Activated naive CD8-positive, alpha-beta T cell treated with anti-CD3 and anti-CD28 coated beads, Interleukin-2, amount 10 ng/mL, durations not matched to agents 7 days and 5 days (primary cell): ENCODE measurements around the gene LUC7L2. TPM values are rescaled to one million over a fixed set of nuclear protein-coding genes. Genes with fewer than 3 reads are reported as not detected.
"Not testable (repeated sequence)": the region's sequence is repeated elsewhere in the genome, so short reads cannot be mapped to it uniquely, and the experiment has no call there.

Experiments used
- ATAC-seq: fragments of 150-1000 bp; cut with Tn5 transposase; one replicate; pipeline ENCODE4 v1.10.0; 2021; ENCODE audit warnings: low read depth, moderate library complexity
- POLR2A ChIA-PET: fragments of 350-600 bp; sonication (Branson Sonifier 250); formaldehyde crosslinking; loops from one replicate; lab custom pipeline; 2021; ENCODE audit warnings: antibody characterized with exemption; lab: Charles Lee
- DNase-seq: peaks from one replicate; pipeline ENCODE4 v3.0.0; 2021
- H3K27ac Mint-ChIP-seq: one replicate; pipeline ENCODE4 v1.8.0; 2022; ENCODE audit warnings: mild to moderate bottlenecking, mixed read lengths
- H3K27me3 Mint-ChIP-seq: one replicate; pipeline ENCODE4 v1.8.0; 2022; ENCODE audit warnings: mild to moderate bottlenecking, moderate library complexity, mixed read lengths
- H3K36me3 Mint-ChIP-seq: one replicate; pipeline ENCODE4 v1.8.0; 2021; ENCODE audit warnings: mild to moderate bottlenecking, mixed read lengths
- H3K4me1 Mint-ChIP-seq: one replicate; pipeline ENCODE4 v1.8.0; 2021; ENCODE audit warnings: mixed read lengths
- H3K4me3 Mint-ChIP-seq: one replicate; pipeline ENCODE4 v1.8.0; 2022; ENCODE audit warnings: mild to moderate bottlenecking, moderate library complexity, mixed read lengths
- H3K9me3 Mint-ChIP-seq: one replicate; pipeline ENCODE4 v1.8.0; 2021; ENCODE audit warnings: mixed read lengths
- total RNA-seq, 2 experiments: library from RNA; stranded (reverse); gene quantifications; one replicate each; pipeline ENCODE4 v1.2.3, GENCODE V29; 2021

LUC7L2 gene
- total RNA-seq, 2 experiments from 2014 or later, result 138 TPM

- Mint-ChIP-seq H3K9me3 (no peaks in the 10 kb centered on the region), H3K4me1 (peaks cover 9% of the 10 kb centered on the region), H3K4me3 (no peak overlapping the region), H3K27ac (no peak overlapping the region), H3K36me3 (peaks cover 32% of the 10 kb centered on the region), H3K27me3 (no peaks in the 10 kb centered on the region)
- ATAC-seq, result no peak
- POLR2A ChIA-PET, result no interaction called here
- no peak for DNase-seq
These were observed 27.9 kb downstream of the LUC7L2 start for GRCh38 chr7:139387594-139387993.

DNA sequence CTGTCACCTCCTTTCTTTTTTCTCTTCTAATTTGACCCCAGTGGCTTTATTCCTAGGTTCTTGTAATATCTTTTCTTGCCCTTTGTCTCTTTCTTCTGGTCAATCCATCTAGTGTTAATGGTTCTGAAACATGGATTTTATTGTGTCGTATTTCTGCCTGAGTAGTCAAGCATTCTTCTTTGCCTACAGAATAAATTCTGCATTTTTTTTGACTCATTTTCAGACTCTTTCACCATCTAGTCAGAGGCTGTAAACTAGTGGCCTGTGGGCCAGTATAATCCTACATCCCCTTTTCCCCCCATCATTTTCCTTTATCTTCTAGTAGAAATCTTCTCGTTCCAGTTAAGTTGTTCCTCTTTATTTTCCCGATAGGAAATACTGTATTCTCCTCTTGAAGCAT, 29.4 kb downstream of the LUC7L2 start:
- Mint-ChIP-seq H3K27me3 (no peaks in the 10 kb centered on the region), H3K4me1 (peaks cover 15% of the 10 kb centered on the region), H3K27ac (peak overlapping the region; percentile 50), H3K4me3 (no peak overlapping the region), H3K9me3 (no peaks in the 10 kb centered on the region), H3K36me3 (peaks cover 32% of the 10 kb centered on the region)
- POLR2A ChIA-PET, result no interaction called here
- no peak for ATAC-seq
- no peak for DNase-seq

GRCh38 chr7:139389774-139390173, 30.1 kb downstream of the LUC7L2 start:
- POLR2A ChIA-PET, result no interaction called here
- Mint-ChIP-seq H3K4me3 (no peak overlapping the region), H3K4me1 (peaks cover 22% of the 10 kb centered on the region), H3K9me3 (no peaks in the 10 kb centered on the region), H3K27ac (no peak overlapping the region), H3K27me3 (no peaks in the 10 kb centered on the region), H3K36me3 (peaks cover 32% of the 10 kb centered on the region)
- ATAC-seq (no peak), DNase-seq (no peak)

- Mint-ChIP-seq H3K36me3 (peaks cover 38% of the 10 kb centered on the region), H3K4me1 (peaks cover 31% of the 10 kb centered on the region), H3K4me3 (no peak overlapping the region), H3K9me3 (no peaks in the 10 kb centered on the region), H3K27ac (peak overlapping the region; percentile 71), H3K27me3 (no peaks in the 10 kb centered on the region)
- ATAC-seq, result peak; percentile 19
- DNase-seq, result no peak
- POLR2A ChIA-PET, result interaction anchor here (0.8 to 1.3 kb wide), 3 partner anchors 32 to 34 kb away, joined by 3 to 4 read pairs (median 3); partner anchors contain the start of gene LUC7L2
These were observed 34.0 kb downstream of the LUC7L2 start for GRCh38 chr7:139393621-139394211.

- DNase-seq (no peak), ATAC-seq (peak; percentile 81)
- H3K9me3 Mint-ChIP-seq, result no peaks in the 10 kb centered on the region
- H3K27ac Mint-ChIP-seq, result peak overlapping the region; percentile 79
- H3K27me3 Mint-ChIP-seq, result no peaks in the 10 kb centered on the region
- peak overlapping the region; percentile 60 for H3K4me3 Mint-ChIP-seq
- peaks cover 26% of the 10 kb centered on the region for H3K4me1 Mint-ChIP-seq
- POLR2A ChIA-PET, result interaction anchor here (0.8 to 1.5 kb wide), 4 partner anchors 16 to 35 kb away, joined by 3 to 4 read pairs (median 3); partner anchors contain the start of gene LUC7L2
- peaks cover 35% of the 10 kb centered on the region for H3K36me3 Mint-ChIP-seq
These were observed 34.8 kb downstream of the LUC7L2 start for GRCh38 chr7:139394540-139394939.

DNA sequence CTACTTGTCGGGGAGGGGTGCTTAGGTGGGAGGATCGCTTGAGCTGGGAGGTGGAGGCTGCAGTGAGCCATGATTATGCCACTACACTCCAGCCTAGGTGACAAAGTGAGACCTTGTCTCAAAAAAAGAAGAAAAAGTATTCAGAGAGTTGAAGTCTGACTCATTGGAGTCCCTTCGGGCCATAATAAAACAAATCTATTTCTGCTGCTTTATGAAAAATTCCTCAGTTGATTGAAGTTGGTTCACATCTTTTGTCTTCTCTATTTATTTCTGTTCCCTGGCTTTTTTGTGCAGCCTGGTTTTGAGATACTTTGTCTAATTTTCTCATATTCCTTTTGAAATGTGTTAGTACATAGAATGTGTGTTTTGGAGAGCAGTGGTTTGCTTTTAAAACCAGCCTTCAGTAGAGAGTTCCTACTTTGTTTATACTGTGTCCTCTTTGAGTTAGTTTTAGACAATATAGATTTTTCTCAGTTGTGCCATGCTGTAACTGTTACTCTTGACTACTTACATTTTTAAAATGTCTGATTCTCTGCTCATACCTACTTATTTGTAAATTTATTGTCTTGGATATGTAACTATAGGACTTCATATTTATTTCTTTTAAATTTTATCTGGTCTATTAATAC, 36.7 kb downstream of the LUC7L2 start:
- POLR2A ChIA-PET, result no interaction called here
- no peak for DNase-seq
- Mint-ChIP-seq H3K9me3 (no peaks in the 10 kb centered on the region), H3K4me1 (peaks cover 23% of the 10 kb centered on the region), H3K27ac (peak overlapping the region; percentile 25), H3K36me3 (peaks cover 28% of the 10 kb centered on the region), H3K27me3 (no peaks in the 10 kb centered on the region), H3K4me3 (no peak overlapping the region)
- ATAC-seq, result no peak

GRCh38 chr7:139397192-139397591, 37.5 kb downstream of the LUC7L2 start:
- POLR2A ChIA-PET, result no interaction called here
- Mint-ChIP-seq H3K36me3 (peaks cover 34% of the 10 kb centered on the region), H3K27me3 (no peaks in the 10 kb centered on the region), H3K4me1 (peaks cover 23% of the 10 kb centered on the region), H3K27ac (no peak overlapping the region), H3K9me3 (no peaks in the 10 kb centered on the region), H3K4me3 (no peak overlapping the region)
- ATAC-seq, result no peak
- DNase-seq, result no peak

DNA sequence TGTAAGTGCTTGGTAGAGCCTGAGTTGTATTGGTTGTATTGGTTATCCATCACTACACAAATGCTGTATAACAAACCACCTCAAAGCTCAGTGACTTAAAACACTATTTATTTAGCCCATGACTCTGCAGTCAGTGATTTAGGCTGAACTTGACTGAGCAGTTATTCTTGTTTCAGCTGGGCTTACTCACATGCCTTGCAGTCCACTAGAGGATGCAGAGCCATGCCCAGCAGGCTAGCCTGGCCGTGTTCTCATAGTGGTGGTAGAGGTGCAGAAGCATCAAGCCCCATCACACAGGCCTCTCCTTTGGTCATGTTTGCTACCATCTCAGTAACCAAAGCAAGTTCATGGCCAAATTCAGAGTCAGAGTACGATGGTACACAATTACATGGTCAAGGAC, 43.9 kb downstream of the LUC7L2 start:
- POLR2A ChIA-PET, result interaction anchor here (1.2 kb wide), 1 partner anchor 10 kb away, joined by 3 read pairs; no protein-coding TSS in a partner anchor
- no peak overlapping the region for H3K4me3 Mint-ChIP-seq
- ATAC-seq (no peak), DNase-seq (no peak)
- no peaks in the 10 kb centered on the region for H3K9me3 Mint-ChIP-seq
- H3K27me3 Mint-ChIP-seq, result no peaks in the 10 kb centered on the region
- no peak overlapping the region for H3K27ac Mint-ChIP-seq
- H3K36me3 Mint-ChIP-seq, result peaks cover 34% of the 10 kb centered on the region
- H3K4me1 Mint-ChIP-seq, result peaks cover under 1% of the 10 kb centered on the region

GRCh38 chr7:139407555-139407954, 47.9 kb downstream of the LUC7L2 start:
- H3K27ac Mint-ChIP-seq, result no peak overlapping the region
- H3K36me3 Mint-ChIP-seq, result peaks cover 29% of the 10 kb centered on the region
- ATAC-seq (no peak), DNase-seq (no peak)
- H3K9me3 Mint-ChIP-seq, result no peaks in the 10 kb centered on the region
- H3K4me3 Mint-ChIP-seq, result no peak overlapping the region
- peaks cover 1% of the 10 kb centered on the region for H3K4me1 Mint-ChIP-seq
- H3K27me3 Mint-ChIP-seq, result no peaks in the 10 kb centered on the region
- POLR2A ChIA-PET, result no interaction called here

DNA sequence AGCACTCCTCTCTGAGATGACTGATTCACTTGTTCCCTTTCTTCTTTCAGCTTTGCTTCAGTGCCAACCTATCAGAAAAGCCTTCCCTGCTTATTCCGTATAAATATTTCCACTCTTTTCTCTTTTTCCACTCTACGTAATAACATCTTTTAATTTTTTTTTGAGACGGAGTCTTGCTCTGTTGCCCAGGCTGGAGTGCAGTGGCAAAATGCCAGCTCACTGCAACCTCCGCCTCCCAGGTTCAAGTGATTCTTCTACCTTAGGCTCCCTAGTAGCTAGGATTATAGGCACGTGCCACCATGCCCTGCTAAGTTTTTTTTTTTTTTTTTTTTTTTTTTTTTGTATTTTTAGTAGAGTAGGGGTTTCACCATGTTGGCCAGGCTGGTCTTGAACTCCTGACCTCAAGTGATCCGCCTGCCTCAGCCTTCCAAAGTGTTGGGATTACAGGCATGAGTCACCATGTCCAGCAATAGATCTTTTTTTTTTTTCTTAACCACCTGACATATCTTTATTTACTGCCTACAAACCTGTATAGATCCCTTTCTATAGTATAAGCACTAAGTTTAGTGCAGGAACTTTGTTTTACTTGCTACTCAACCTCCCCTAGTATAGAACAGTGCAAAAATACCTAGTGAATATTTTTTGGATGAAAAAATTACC, 55.2 kb downstream of the LUC7L2 start:
- H3K27me3 Mint-ChIP-seq, H3K27ac Mint-ChIP-seq, DNase-seq, ATAC-seq, H3K4me3 Mint-ChIP-seq, H3K4me1 Mint-ChIP-seq, H3K9me3 Mint-ChIP-seq: not testable (repeated sequence)
- POLR2A ChIA-PET, result interaction anchor here (0.6 to 1.3 kb wide), 3 partner anchors 11 to 1052 kb away, joined by 3 to 10 read pairs (median 5); no protein-coding TSS in a partner anchor
- peaks cover 33% of the 10 kb centered on the region for H3K36me3 Mint-ChIP-seq

DNA sequence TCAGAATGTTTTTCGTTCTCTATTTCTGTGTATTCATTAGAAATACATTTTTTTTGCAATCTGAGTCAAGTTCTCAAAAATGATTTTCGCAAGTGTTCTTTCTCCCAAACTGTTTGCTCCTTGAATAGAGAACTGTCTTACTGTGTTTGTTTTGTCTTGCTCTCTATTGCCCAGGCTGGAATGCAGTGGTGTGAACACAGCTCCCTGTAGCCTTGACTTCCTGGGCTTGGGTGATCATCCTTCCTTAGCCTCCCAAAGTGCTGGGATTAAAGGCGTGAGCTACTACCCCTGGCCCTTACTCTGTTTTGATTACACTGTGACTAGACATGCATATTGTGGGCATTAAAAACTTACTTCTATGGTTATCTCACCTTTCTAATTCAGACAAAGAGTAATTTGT, 56.7 kb downstream of the LUC7L2 start:
- H3K36me3 Mint-ChIP-seq, result peaks cover 33% of the 10 kb centered on the region
- peaks cover 1% of the 10 kb centered on the region for H3K4me1 Mint-ChIP-seq
- no peak overlapping the region for H3K4me3 Mint-ChIP-seq
- POLR2A ChIA-PET, result no interaction called here
- no peak for DNase-seq
- no peak overlapping the region for H3K27ac Mint-ChIP-seq
- no peaks in the 10 kb centered on the region for H3K9me3 Mint-ChIP-seq
- no peaks in the 10 kb centered on the region for H3K27me3 Mint-ChIP-seq
- ATAC-seq, result no peak

DNA sequence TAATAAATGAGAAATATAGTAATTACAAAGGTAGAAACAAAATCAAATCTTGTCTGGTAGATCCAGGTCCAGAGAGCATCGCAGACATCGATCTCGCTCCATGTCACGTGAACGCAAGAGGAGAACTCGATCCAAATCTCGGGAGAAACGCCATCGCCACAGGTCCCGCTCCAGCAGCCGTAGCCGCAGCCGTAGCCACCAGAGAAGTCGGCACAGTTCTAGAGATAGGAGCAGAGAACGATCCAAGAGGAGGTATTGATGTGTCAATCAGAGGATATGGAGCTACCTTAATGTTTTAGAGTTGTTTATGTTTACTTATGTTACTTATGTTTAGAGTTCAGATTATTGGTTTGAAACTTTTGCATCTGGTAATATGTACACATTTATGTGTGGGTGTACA, 57.8 kb downstream of the LUC7L2 start:
- ATAC-seq (no peak), DNase-seq (no peak)
- POLR2A ChIA-PET, result no interaction called here
- H3K4me3 Mint-ChIP-seq, result no peak overlapping the region
- H3K9me3 Mint-ChIP-seq, result no peaks in the 10 kb centered on the region
- peaks cover 33% of the 10 kb centered on the region for H3K36me3 Mint-ChIP-seq
- no peaks in the 10 kb centered on the region for H3K27me3 Mint-ChIP-seq
- no peak overlapping the region for H3K27ac Mint-ChIP-seq
- H3K4me1 Mint-ChIP-seq, result no peaks in the 10 kb centered on the region

DNA sequence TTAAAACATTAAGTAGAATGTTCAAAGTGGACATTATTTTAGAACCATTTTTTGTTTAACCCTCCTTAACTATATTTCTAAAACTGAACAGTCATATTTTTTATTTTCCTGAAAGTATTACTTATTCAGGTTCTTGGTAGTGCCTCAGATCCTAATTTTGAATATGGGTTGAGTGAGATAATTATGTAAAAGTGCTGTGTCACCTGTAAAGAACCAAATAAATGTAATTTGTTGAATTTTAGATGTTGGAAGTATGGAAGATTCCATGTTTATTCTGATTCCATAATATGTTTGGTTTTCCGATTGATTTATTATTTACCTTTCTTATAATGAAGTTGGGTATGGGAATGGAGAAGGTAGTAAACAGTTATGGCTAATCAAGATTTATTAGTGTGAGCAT, 61.4 kb downstream of the LUC7L2 start:
- DNase-seq (no peak), ATAC-seq (no peak)
- H3K27me3 Mint-ChIP-seq, result no peaks in the 10 kb centered on the region
- peaks cover 3% of the 10 kb centered on the region for H3K4me1 Mint-ChIP-seq
- POLR2A ChIA-PET, result no interaction called here
- H3K27ac Mint-ChIP-seq, result no peak overlapping the region
- no peaks in the 10 kb centered on the region for H3K9me3 Mint-ChIP-seq
- peaks cover 27% of the 10 kb centered on the region for H3K36me3 Mint-ChIP-seq
- H3K4me3 Mint-ChIP-seq, result no peak overlapping the region

- no peak for DNase-seq
- Mint-ChIP-seq H3K27me3 (no peaks in the 10 kb centered on the region), H3K27ac (no peak overlapping the region), H3K4me3 (no peak overlapping the region), H3K36me3 (peaks cover 23% of the 10 kb centered on the region), H3K9me3 (no peaks in the 10 kb centered on the region), H3K4me1 (peaks cover 3% of the 10 kb centered on the region)
- ATAC-seq, result no peak
- POLR2A ChIA-PET, result no interaction called here
These were observed 62.4 kb downstream of the LUC7L2 start for GRCh38 chr7:139422126-139422525.
